Measurements from ENCODE around the gene CTSA. TPM values are rescaled to one million over a fixed set of nuclear protein-coding genes. Genes with fewer than 3 reads are reported as not detected.

Gene CTSA
- total RNA-seq, 1 donor from 2014 or later: 55.3 TPM

DNA sequence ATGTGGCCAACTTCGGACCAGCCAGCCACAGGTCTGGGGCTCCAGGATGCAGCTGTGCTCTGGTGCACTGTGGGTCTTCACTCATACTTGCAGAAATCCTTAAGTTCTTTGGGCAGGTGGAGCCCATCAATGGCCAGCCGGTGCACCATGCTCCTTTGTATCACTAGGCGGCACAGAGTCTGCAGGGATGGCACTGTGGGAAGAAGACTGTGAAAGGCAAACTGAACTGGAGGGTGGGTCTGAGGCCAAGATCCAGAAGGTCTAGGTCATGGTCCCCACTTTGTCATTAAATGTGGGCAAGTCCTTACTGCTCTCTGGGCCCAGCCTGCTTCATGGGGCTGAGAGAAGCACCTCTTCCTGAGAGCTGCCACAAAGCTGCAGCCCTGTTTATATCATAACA is 2.5 kb upstream of the CTSA start:
- H3K36me3 Mint-ChIP-seq (ENCODE audit: low read depth): peaks cover 2% of the 10 kb centered on the region
- H3K9me3 Mint-ChIP-seq: no peaks in the 10 kb centered on the region
- H3K4me1 Mint-ChIP-seq: peaks cover 18% of the 10 kb centered on the region
- TF ChIP-seq, protein P1, sequence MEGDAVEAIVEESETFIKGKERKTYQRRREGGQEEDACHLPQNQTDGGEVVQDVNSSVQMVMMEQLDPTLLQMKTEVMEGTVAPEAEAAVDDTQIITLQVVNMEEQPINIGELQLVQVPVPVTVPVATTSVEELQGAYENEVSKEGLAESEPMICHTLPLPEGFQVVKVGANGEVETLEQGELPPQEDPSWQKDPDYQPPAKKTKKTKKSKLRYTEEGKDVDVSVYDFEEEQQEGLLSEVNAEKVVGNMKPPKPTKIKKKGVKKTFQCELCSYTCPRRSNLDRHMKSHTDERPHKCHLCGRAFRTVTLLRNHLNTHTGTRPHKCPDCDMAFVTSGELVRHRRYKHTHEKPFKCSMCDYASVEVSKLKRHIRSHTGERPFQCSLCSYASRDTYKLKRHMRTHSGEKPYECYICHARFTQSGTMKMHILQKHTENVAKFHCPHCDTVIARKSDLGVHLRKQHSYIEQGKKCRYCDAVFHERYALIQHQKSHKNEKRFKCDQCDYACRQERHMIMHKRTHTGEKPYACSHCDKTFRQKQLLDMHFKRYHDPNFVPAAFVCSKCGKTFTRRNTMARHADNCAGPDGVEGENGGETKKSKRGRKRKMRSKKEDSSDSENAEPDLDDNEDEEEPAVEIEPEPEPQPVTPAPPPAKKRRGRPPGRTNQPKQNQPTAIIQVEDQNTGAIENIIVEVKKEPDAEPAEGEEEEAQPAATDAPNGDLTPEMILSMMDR (conservative IDR thresholded peaks at IDR 0.05): no peak
- peak overlapping the region; percentile 51 for H3K4me3 Mint-ChIP-seq
- H3K27ac Mint-ChIP-seq (ENCODE audit: unreplicated experiment): no peak overlapping the region
- peaks cover 14% of the 10 kb centered on the region for H3K27me3 Mint-ChIP-seq (ENCODE audit: low read depth)
- no peak for DNase-seq (ENCODE audit: low read depth, low spot score)

- DNase-seq (ENCODE audit: low read depth, low spot score): peak; percentile 80
- Mint-ChIP-seq H3K27ac (ENCODE audit: unreplicated experiment) (peak overlapping the region; percentile 84), H3K4me3 (peak overlapping the region; percentile 97), H3K4me1 (peaks cover 24% of the 10 kb centered on the region), H3K36me3 (ENCODE audit: low read depth) (no peaks in the 10 kb centered on the region), H3K27me3 (ENCODE audit: low read depth) (peaks cover 14% of the 10 kb centered on the region), H3K9me3 (no peaks in the 10 kb centered on the region)
- TF ChIP-seq, protein P1 (conservative IDR thresholded peaks at IDR 0.05): peak; percentile 77
Observed at GRCh38 chr20:45890077-45890984, 804 bp upstream of the CTSA start.

DNA sequence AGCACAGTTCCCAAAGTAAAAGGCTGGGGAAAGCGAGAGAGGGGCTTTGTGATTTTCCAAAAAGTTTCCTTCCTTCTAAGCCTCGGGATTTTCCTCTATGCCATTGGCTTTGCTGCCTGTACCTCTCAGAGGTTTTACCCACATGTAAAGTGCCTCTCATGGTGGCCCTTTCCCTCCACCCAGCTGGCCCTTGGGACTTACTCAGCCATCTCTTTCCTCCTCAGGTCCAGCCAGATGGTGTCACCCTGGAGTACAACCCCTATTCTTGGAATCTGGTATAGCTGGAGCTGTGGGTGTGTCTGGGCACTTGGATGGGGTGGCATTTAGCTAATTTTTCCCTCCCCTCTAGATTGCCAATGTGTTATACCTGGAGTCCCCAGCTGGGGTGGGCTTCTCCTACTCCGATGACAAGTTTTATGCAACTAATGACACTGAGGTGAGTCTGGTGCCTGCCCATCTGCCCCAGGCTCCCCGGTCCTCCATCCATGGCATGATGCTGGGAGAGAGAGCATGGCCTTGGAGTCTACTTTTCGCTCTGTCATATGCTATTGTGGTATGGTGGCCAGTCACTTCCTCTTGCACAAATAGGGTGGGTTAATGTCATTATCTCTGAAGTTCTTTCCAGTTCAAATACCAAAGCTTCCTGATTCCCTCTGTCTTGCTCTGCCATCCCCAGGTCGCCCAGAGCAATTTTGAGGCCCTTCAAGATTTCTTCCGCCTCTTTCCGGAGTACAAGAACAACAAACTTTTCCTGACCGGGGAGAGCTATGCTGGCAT is 1.1 kb downstream of the CTSA start:
- peaks cover 24% of the 10 kb centered on the region for H3K4me1 Mint-ChIP-seq
- peaks cover 14% of the 10 kb centered on the region for H3K27me3 Mint-ChIP-seq (ENCODE audit: low read depth)
- no peaks in the 10 kb centered on the region for H3K9me3 Mint-ChIP-seq
- H3K36me3 Mint-ChIP-seq (ENCODE audit: low read depth): no peaks in the 10 kb centered on the region
- H3K27ac Mint-ChIP-seq (ENCODE audit: unreplicated experiment): no peak overlapping the region
- DNase-seq (ENCODE audit: low read depth, low spot score): no peak
- peak overlapping the region; percentile 97 for H3K4me3 Mint-ChIP-seq
- TF ChIP-seq, protein P1 (conservative IDR thresholded peaks at IDR 0.05): peak; percentile 13

GRCh38 chr20:45892828-45893500 is 1.8 kb downstream of the CTSA start:
- peak overlapping the region; percentile 97 for H3K4me3 Mint-ChIP-seq
- H3K36me3 Mint-ChIP-seq (ENCODE audit: low read depth): no peaks in the 10 kb centered on the region
- DNase-seq (ENCODE audit: low read depth, low spot score): no peak
- H3K4me1 Mint-ChIP-seq: peaks cover 24% of the 10 kb centered on the region
- TF ChIP-seq, protein P1 (conservative IDR thresholded peaks at IDR 0.05): no peak
- H3K27ac Mint-ChIP-seq (ENCODE audit: unreplicated experiment): no peak overlapping the region
- no peaks in the 10 kb centered on the region for H3K9me3 Mint-ChIP-seq
- peaks cover 14% of the 10 kb centered on the region for H3K27me3 Mint-ChIP-seq (ENCODE audit: low read depth)

- Mint-ChIP-seq H3K36me3 (ENCODE audit: low read depth) (no peaks in the 10 kb centered on the region), H3K4me1 (peaks cover 24% of the 10 kb centered on the region), H3K4me3 (peak overlapping the region; percentile 97), H3K27me3 (ENCODE audit: low read depth) (peaks cover 14% of the 10 kb centered on the region), H3K27ac (ENCODE audit: unreplicated experiment) (no peak overlapping the region), H3K9me3 (no peaks in the 10 kb centered on the region)
- TF ChIP-seq, protein P1 (conservative IDR thresholded peaks at IDR 0.05): no peak
- no peak for DNase-seq (ENCODE audit: low read depth, low spot score)
Observed at GRCh38 chr20:45893831-45894230, 2.7 kb downstream of the CTSA start.

All from neural crest cell (in vitro differentiated cells).